Measurements from ENCODE around the gene KIF26A. TPM values are rescaled to one million over a fixed set of nuclear protein-coding genes. Genes with fewer than 3 reads are reported as not detected.

KIF26A gene
- polyA plus RNA-seq, 1 of the 3 experiments (the other 2 are of a cell fraction), result 1.7 TPM

- TF ChIP-seq SMC3 (IDR thresholded peaks at IDR 0.05; ENCODE audit: low read depth, low read length) (no peak), ZBTB33 (IDR thresholded peaks at IDR 0.05; ENCODE audit: borderline replicate concordance, low read depth) (no peak), SIN3A (IDR thresholded peaks at IDR 0.05; ENCODE audit: borderline replicate concordance, low read depth, low read length) (no peak), RCOR1 (IDR thresholded peaks at IDR 0.05; ENCODE audit: low read length) (no peak), ELF1 (IDR thresholded peaks at IDR 0.05) (no peak)
Measured at GRCh38 chr14:104203071-104203425, 64.7 kb downstream of the KIF26A start (continued).

GRCh38 chr14:104204660-104205149, 66.3 kb downstream of the KIF26A start:
- no peak for TF ChIP-seq NFIC (IDR thresholded peaks at IDR 0.05; ENCODE audit: borderline replicate concordance)
- no peak for TF ChIP-seq FOXJ3 (CRISPR knock-in tag; IDR thresholded peaks at IDR 0.05)
- TF ChIP-seq TCF12 (IDR thresholded peaks at IDR 0.05), result no peak
- no peak for TF ChIP-seq ELF1 (IDR thresholded peaks at IDR 0.05)
- no peak for TF ChIP-seq IRF3 (IDR thresholded peaks at IDR 0.05; ENCODE audit: low read depth, low read length)
- TF ChIP-seq RXRA (IDR thresholded peaks at IDR 0.05; ENCODE audit: borderline replicate concordance, low read depth), result no peak
- TF ChIP-seq MAX (IDR thresholded peaks at IDR 0.05; ENCODE audit: low read depth), result no peak
- TF ChIP-seq FOSL2 (IDR thresholded peaks at IDR 0.05; ENCODE audit: borderline replicate concordance, low read depth), result no peak
- no peak for TF ChIP-seq YY1 (IDR thresholded peaks at IDR 0.05; ENCODE audit: low read depth)
- TF ChIP-seq GATA2 (CRISPR knock-in tag; IDR thresholded peaks at IDR 0.05), result no peak
- no peak for TF ChIP-seq RFX5 (IDR thresholded peaks at IDR 0.05; ENCODE audit: low read length)
- TF ChIP-seq MXI1 (IDR thresholded peaks at IDR 0.05; ENCODE audit: low read depth, low read length), result no peak
- no peak for TF ChIP-seq RAD21 (IDR thresholded peaks at IDR 0.05; ENCODE audit: low read length)
- TF ChIP-seq NRF1 (IDR thresholded peaks at IDR 0.05; ENCODE audit: low read depth, low read length), result no peak
- no peak for TF ChIP-seq USF1 (IDR thresholded peaks at IDR 0.05; ENCODE audit: borderline replicate concordance, low read depth)
- no peak for TF ChIP-seq SIN3A (IDR thresholded peaks at IDR 0.05; ENCODE audit: borderline replicate concordance, low read depth, low read length)
- no peak for TF ChIP-seq REST (IDR thresholded peaks at IDR 0.05; ENCODE audit: low read depth, low read length)
- no peak for TF ChIP-seq MEF2A (IDR thresholded peaks at IDR 0.05; ENCODE audit: borderline replicate concordance, low read depth)
- no peak for TF ChIP-seq RCOR1 (IDR thresholded peaks at IDR 0.05; ENCODE audit: low read length)
- no peak for TF ChIP-seq EP300 (IDR thresholded peaks at IDR 0.05; ENCODE audit: borderline replicate concordance in 1 of 2, low read depth in 1 of 2, low read length in 1 of 2)
- no peak overlapping the region for H2AFZ ChIP-seq (ENCODE audit: low read depth)

More at GRCh38 chr14:104204660-104205149, 66.3 kb downstream of the KIF26A start:
- Histone ChIP-seq H3K27ac (ENCODE audit: low read depth in 2 of 2, low read length in 1 of 2) (no peak overlapping the region), H3K9ac (no peak overlapping the region), H3K79me2 (ENCODE audit: insufficient read depth) (no peaks in the 10 kb centered on the region), H3K36me3 (replicated peaks in 1 of 2; ENCODE audit: control insufficient read depth in 1 of 2, insufficient read depth in 2 of 2, low read length in 1 of 2) (no peaks in the 10 kb centered on the region), H3F3A (replicated peaks; ENCODE audit: insufficient read depth) (no peaks in the 10 kb centered on the region), H3K4me3 (ENCODE audit: low read depth in 2 of 2, low read length in 1 of 2) (no peak overlapping the region), H4K20me1 (ENCODE audit: insufficient read depth) (no peaks in the 10 kb centered on the region), H3K9me2 (no peaks in the 10 kb centered on the region), H3K9me3 (no peaks in the 10 kb centered on the region), H3K4me1 (ENCODE audit: control insufficient read depth in 1 of 2, insufficient read depth in 2 of 2, low read depth in 1 of 2, low read length in 1 of 2) (peaks cover 0 to 54% of the 10 kb centered on the region in 2 experiments; a peak in 2 of 4 replicates), H3K4me2 (no peak overlapping the region), H3K27me3 (ENCODE audit: insufficient read depth) (no peaks in the 10 kb centered on the region)
- ChIA-PET CTCF (interaction anchor here (0.9 to 3.7 kb wide), 3 partner anchors 14 to 67 kb away, joined by 3 to 15 read pairs (median 4); no protein-coding TSS in a partner anchor), POLR2A (no interaction called here)
- DNase-seq, result no peak
- WGBS (ENCODE audit: low lambda C conversion rate), result 82% methylated on average over 2 of the region's 2 CpGs

Data from SK-N-SH (cell line).